ENCODE measurements around the gene NEURL1B. TPM values are rescaled to one million over a fixed set of nuclear protein-coding genes. Genes with fewer than 3 reads are reported as not detected.

NEURL1B gene
- total RNA-seq, 1 donor from 2014 or later, result 30.9 TPM

DNA sequence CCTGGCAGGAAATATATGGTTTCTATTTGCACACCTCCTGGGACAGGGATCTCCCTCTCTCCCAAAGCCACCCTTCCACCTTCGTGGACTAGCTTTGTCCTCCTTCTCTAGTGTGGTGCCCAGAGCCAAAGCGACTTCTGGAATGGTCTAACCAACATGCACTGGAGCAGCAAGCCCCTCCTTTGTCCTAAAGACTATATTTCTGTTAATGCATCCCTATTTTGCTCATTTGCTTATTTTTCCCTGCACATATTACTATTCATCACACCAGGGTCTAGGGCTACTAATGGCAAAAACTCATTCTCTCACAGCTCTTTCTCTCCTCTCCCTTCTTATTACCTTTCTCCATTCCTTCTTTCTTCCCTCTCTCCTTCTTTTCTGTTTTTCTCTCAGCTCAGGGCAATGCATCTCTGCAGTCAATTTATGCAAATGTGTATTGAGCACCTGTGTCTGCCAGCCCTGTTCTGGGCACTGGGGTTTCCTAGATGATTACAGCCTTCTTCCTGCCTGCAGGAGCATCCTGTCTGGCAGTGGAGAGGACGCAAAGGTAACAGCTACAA, 2.8 kb upstream of the NEURL1B start:
- no peak for DNase-seq (ENCODE audit: extremely low spot score in 2 of 2)
- Histone ChIP-seq H3K36me3 (no peaks in the 10 kb centered on the region), H3K9me3 (no peaks in the 10 kb centered on the region), H3K4me3 (no peak overlapping the region), H3K27me3 (no peaks in the 10 kb centered on the region), H3K27ac (no peak overlapping the region), H3K4me1 (peaks cover 26% of the 10 kb centered on the region)
- TF ChIP-seq POLR2A (IDR thresholded peaks at IDR 0.05), result no peak
- TF ChIP-seq, protein P1, sequence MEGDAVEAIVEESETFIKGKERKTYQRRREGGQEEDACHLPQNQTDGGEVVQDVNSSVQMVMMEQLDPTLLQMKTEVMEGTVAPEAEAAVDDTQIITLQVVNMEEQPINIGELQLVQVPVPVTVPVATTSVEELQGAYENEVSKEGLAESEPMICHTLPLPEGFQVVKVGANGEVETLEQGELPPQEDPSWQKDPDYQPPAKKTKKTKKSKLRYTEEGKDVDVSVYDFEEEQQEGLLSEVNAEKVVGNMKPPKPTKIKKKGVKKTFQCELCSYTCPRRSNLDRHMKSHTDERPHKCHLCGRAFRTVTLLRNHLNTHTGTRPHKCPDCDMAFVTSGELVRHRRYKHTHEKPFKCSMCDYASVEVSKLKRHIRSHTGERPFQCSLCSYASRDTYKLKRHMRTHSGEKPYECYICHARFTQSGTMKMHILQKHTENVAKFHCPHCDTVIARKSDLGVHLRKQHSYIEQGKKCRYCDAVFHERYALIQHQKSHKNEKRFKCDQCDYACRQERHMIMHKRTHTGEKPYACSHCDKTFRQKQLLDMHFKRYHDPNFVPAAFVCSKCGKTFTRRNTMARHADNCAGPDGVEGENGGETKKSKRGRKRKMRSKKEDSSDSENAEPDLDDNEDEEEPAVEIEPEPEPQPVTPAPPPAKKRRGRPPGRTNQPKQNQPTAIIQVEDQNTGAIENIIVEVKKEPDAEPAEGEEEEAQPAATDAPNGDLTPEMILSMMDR (IDR thresholded peaks at IDR 0.05), result no peak
- no peak for TF ChIP-seq POLR2AphosphoS5 (IDR thresholded peaks at IDR 0.05; ENCODE audit: insufficient read depth in 1 of 2, low read depth in 1 of 2)
- intact Hi-C loops (cut with DNase I), result no loop called here

DNA sequence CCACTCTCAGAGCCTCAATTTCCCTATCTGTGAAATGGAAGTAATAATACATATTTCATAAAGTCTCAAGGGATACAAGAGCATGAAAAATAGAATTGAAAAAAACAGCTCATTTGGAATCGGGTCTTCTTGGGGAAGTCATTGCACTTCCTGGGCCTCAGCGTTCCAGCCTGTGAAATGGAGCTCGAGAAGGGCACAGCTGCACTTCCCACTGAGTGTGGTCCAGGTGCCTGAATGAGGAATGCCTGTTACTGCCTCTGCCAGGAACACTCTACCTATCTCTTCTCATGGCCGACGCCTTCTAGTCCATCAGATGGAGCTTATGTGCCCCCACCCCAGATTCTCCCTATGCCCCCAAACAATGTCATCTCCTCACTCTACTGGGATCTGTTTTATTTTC, 924 bp upstream of the NEURL1B start:
- intact Hi-C loops (cut with DNase I), result loop anchor here (10.0 kb wide), 1 partner anchor 85 kb away; no protein-coding TSS in a partner anchor
- peak overlapping the region in 1 of 2 donors; percentile 69 for H3K4me3 ChIP-seq
- TF ChIP-seq, protein P1 (IDR thresholded peaks at IDR 0.05), result no peak
- TF ChIP-seq POLR2A (IDR thresholded peaks at IDR 0.05), result no peak
- TF ChIP-seq POLR2AphosphoS5 (IDR thresholded peaks at IDR 0.05; ENCODE audit: insufficient read depth in 1 of 2, low read depth in 1 of 2), result no peak
- peaks cover 26% of the 10 kb centered on the region for H3K4me1 ChIP-seq
- peak overlapping the region; percentile 88 for H3K27ac ChIP-seq
- no peaks in the 10 kb centered on the region for H3K36me3 ChIP-seq
- no peaks in the 10 kb centered on the region for H3K27me3 ChIP-seq
- no peak for DNase-seq (ENCODE audit: extremely low spot score in 2 of 2)
- no peaks in the 10 kb centered on the region for H3K9me3 ChIP-seq

DNA sequence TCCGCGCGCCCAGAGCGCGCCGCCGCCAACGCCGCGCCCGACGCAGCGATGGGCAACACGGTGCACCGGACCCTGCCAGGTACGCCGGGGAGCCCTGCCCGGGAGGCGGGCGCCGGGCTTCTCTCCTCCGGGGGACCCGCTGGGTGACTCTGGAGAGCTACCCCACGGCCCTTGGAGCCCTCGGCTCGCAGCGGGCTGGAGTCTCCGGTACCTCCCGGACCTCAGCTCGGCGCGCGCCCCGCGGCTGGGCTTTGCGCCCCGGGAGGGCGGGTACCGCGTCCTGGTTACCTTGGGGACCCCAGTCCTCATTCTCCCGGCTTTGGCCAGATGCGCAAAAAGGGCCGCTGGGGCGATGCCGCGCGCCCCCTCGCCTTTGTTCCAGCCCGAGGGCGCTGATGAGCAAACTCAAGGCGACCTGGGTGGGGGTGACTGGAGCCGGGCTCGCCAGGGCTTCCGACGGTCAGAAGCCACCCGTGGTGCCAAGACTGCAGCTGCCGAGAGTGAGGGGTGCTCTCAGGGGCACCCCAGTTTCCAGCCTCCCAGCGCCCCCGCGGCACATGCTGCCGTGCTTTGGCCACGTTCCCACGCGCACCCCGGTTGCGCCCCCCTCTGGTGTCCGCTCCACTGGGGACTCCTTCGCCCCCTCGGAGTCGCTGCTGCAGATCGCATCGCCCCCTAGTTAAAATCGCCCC, 442 bp downstream of the NEURL1B start:
- TF ChIP-seq, protein P1 (IDR thresholded peaks at IDR 0.05), result peak in 1 of 3 experiments; percentile 25
- TF ChIP-seq POLR2AphosphoS5 (IDR thresholded peaks at IDR 0.05; ENCODE audit: insufficient read depth in 1 of 2, low read depth in 1 of 2), result peak in 1 of 2 donors; percentile 22
- TF ChIP-seq POLR2A (IDR thresholded peaks at IDR 0.05), result no peak
- no peak for DNase-seq (ENCODE audit: extremely low spot score in 2 of 2)
- Histone ChIP-seq H3K4me1 (peaks cover 26% of the 10 kb centered on the region), H3K27ac (peak overlapping the region; percentile 88), H3K4me3 (peak overlapping the region; percentile 69 to 75), H3K27me3 (no peaks in the 10 kb centered on the region), H3K9me3 (no peaks in the 10 kb centered on the region), H3K36me3 (no peaks in the 10 kb centered on the region)
- intact Hi-C loops (cut with DNase I), result loop anchor here (10.0 kb wide), 1 partner anchor 87 kb away; no protein-coding TSS in a partner anchor

DNA sequence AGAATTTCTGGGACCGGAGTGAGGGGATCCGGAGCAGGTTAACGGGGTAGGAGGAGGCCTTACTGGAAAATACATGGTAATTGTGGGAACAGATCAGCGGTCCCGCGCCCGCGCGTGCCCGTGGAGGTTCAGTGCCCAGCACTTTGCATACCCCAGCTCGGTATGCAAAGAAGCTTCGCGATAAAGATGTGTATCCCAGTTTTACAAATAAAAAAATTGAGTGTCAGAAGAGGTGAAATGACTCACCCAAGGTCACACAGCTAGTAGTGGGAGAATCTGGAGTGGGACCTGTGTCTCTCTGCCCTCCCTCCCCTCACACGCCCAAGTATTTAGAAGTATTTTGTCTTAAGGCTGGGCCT, 967 bp downstream of the NEURL1B start:
- no peak for DNase-seq (ENCODE audit: extremely low spot score in 2 of 2)
- H3K4me3 ChIP-seq, result peak overlapping the region; percentile 69 to 75
- peaks cover 24% of the 10 kb centered on the region for H3K4me1 ChIP-seq
- H3K27me3 ChIP-seq, result no peaks in the 10 kb centered on the region
- TF ChIP-seq POLR2AphosphoS5 (IDR thresholded peaks at IDR 0.05; ENCODE audit: insufficient read depth in 1 of 2, low read depth in 1 of 2) (peak in 1 of 2 donors; percentile 12), POLR2A (IDR thresholded peaks at IDR 0.05) (no peak)
- TF ChIP-seq, protein P1 (IDR thresholded peaks at IDR 0.05), result no peak
- H3K27ac ChIP-seq, result peak overlapping the region; percentile 88
- intact Hi-C loops (cut with DNase I), result loop anchor here (10.0 kb wide), 1 partner anchor 87 kb away; no protein-coding TSS in a partner anchor
- H3K9me3 ChIP-seq, result no peaks in the 10 kb centered on the region
- H3K36me3 ChIP-seq, result no peaks in the 10 kb centered on the region

DNA sequence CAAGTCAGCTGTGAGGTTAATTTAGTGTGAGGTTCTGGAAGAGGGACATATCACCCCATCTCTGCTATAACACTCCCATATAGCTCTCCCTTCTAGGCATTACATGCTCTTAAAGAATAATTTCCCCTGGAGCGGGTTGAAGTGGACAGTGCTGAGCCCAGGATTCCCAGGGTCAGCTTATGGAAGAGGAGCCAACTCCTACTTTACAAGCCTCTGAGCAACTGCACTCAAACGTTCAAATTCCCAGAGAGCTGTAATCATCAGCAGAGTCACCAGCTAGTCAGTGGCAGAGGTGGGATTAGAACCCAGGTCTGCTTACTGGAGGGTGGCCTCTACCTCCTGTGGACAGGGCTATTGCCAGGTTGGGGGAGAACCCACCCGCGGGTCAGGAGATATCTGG, 1.4 kb downstream of the NEURL1B start:
- peak overlapping the region; percentile 88 for H3K27ac ChIP-seq
- peak overlapping the region; percentile 69 to 75 for H3K4me3 ChIP-seq
- H3K27me3 ChIP-seq, result no peaks in the 10 kb centered on the region
- TF ChIP-seq POLR2A (IDR thresholded peaks at IDR 0.05) (no peak), POLR2AphosphoS5 (IDR thresholded peaks at IDR 0.05; ENCODE audit: insufficient read depth in 1 of 2, low read depth in 1 of 2) (no peak)
- TF ChIP-seq, protein P1 (IDR thresholded peaks at IDR 0.05), result no peak
- H3K36me3 ChIP-seq, result no peaks in the 10 kb centered on the region
- H3K4me1 ChIP-seq, result peaks cover 24% of the 10 kb centered on the region
- H3K9me3 ChIP-seq, result no peaks in the 10 kb centered on the region
- no peak for DNase-seq (ENCODE audit: extremely low spot score in 2 of 2)
- intact Hi-C loops (cut with DNase I), result loop anchor here (10.0 kb wide), 1 partner anchor 88 kb away; no protein-coding TSS in a partner anchor
